NT2/D1 (cell line): Measurements from ENCODE around the gene CSF2.

Experiments
- YY1 ChIP-seq: IDR thresholded peaks from 2 replicates; pipeline ENCODE4 v1.6.1; 2011; ENCODE audit not compliant: insufficient read length, insufficient read depth
- ZNF274 ChIP-seq: IDR thresholded peaks from 2 replicates; pipeline ENCODE4 v1.6.1; 2011; ENCODE audit warnings: mild to moderate bottlenecking, low read depth, low read length

DNA sequence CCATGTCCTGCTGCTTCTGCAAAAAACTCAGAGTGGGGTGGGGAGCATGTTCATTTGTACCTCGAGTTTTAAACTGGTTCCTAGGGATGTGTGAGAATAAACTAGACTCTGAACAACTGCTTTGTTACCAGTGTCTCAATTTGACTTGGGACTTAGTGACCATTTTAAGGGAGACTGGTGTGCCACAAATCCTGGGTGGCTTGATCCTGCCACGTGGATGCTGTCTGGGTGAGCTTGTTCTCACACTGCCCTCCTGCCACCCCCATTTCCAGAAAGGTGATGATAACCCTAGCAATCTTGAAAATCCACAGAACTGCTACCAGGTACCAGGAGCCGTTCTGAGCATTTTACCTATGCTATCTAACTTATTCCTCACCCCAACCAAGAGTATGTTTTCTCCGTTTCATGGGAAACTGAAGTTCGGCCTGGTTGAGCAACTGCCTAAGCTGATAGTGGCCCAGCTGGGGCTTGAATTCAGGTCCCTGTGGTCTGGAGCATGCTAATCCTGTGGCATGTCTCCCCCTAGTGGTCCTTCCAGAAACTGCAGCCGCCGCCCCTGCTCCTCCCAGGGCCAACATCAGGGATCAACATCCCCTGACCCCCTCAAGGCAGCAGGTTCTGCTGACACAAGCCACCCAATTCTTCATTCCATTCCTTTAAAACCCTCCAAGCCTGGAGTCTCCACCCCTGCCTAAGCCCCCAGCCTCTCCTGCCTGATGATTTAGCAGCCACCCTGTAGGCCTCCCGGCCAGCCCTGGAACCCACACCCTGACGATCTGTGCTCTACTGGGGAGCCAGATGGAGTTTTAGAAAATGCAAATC is 10.3 kb upstream of the CSF2 start:
- TF ChIP-seq YY1 (no peak), ZNF274 (no peak)
